GM18511 (cell line): ENCODE measurements around the gene LYL1.
"Not testable (repeated sequence)": the region's sequence is repeated elsewhere in the genome, so short reads cannot be mapped to it uniquely, and the experiment has no call there.

ENCODE experiments used
- ATAC-seq: cut with Tn5 transposase; IDR thresholded peaks from one replicate; pipeline ENCODE4 v1.9.1; 2021; ENCODE audit warnings: mild to moderate bottlenecking, moderate library complexity; ENCODE audit not compliant: unreplicated experiment

LYL1 gene

DNA sequence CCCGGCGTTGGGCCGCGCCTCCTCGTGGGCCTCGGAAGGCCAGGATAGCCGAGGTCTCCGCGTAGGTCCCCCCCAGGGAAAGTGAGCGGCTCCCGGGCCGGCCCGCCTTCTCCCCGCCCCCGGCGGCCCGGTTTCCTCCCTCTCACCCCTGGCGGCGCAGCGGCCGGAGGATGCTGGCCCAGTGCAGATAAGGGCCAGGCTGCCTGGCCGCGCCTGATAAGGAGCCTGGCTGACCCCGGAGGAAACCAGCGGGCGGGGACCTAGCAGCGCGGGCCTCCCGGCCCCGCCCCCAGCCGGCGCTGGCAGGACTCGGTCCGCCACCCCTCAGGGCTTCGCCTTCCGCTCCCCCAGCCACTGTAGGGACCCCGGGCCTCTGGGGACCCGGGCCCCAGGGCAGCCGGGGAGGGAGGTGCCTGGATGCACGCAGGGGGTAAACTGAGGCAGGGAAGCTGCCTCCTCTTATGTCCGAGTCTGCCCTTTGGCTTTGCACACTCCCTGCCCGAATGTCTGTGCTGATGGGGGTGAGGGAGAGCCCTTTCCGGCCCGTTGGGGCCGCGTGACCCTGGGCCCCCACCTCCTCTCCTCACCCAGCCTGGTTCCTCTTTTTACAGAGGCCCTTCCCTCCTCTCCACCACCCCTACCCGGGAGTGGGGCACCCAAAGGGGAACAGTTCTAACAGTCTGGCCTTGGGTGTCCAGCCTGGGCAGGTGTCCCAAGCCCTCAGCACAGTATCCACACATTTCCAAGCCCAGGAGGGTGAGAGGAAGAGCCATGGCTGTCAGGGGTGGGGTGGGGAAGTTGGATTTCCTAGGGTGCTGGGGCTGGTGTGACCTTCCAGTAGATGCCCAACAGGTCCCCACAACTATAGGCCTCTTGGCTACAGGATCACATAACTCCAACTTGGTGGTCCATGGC lies at the start of gene LYL1:
LYL1 (minus strand) TSS at position 193 of the 915 bp plus-strand sequence. CDS start 1,687 bp downstream, outside the sequence.
- peak; percentile 53 for ATAC-seq

DNA sequence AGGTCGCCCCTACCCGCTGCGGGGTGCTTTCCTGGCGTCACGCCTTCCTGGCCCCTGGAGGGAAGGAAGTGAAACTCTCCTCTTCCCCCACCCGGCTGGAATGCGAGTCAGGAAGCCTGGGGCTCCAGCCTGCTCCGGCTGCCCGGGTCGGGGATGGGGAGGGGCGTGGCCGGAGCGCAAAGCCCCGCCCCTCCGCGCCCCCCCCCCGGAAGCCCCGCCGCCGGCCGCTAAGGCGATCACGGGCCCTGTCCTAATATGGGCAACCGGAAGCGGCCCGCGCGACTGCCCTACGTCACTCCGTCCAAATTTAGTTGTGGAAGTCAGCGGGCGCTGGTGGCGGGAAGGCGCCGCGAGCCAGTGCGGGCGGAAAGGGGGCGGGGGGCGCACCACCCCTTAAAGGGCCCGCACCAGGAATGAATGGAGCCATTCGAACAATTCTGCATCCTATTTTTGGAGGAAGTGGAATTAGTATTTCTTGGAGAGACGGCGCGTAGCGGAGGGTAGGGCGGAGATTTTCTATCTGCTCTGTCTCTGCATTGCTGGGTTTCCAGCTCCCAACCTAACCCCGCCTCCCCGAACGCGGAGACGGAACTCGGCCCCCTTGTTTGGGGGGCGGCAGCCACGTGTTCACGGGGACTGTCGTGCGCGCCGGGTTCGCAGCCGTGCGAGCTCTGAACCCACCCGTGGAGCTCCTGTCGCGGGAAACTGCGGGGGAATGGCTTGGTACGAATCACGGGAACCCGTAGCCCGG lies 49.1 kb upstream of the LYL1 start:
- ATAC-seq, result peak; percentile 35

DNA sequence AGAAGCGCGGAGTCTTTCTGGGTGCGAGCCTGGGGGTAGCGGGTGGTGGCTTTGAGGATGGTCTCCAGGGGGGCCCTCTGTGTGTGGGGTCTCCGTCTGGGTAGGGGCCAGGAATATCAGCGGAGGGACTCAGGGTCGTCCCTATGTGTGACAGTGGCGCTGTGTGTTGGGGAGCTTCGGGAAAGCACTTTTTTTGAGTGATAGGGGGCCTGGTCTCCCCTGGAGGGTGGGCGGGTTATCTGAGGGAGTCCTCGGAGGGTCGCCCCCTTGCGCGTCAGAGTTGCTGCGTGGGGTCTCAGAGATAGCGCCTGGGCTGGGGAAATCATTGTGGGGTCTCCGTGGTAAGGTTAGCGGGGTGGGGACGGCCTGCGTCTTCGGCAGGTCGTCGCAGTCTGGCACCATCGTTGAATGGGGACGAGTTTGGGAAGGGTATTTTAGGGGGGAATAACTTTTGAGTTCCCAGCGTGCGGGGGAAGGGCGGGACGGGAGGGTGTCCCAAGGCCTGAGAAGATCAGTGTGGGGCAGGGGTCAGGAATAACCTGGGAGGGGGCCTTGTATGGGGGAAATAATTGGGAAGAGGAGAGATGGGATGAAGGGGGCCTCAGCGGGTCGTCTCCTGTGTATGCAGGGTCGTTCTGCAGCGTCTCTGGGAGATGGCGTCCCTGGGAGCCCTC lies 48.4 kb upstream of the LYL1 start:
- ATAC-seq, result no peak

DNA sequence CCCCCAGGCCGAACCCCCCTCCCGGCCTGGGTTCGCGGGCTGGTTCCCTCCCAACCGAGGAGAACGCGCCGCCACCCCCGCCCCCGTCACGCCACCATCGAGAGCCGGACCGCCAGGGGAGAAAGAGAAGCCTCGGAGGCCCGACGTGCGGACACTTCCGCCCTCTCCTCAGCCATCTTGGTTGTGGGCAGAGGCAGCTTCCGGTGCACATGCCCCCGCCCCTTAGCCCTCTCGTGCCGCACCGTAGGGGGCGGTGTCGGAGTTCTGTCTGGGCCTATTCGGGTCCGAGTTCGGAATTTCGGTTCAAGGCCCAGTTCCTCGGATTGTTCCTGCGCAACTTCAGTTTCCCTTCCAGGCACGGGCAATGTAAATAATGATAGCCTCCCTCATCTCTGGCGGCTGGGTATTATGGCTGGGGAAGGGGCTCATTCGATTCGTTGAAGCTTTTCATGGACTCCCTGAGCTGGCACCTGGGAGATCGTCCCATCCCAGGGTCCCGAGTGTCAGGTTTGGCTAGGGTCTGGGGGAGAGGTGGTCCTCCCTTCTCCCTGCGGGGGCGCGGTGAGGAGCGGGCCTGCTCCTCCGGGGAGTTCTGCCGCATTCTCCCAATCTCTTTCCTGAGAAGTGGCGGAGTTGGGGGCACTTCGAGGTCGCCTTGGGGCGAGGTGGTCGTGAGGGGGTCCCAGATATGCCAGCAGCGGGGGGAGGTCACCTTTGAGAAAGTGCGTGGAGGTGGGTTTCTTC lies 47.7 kb upstream of the LYL1 start, which contains the start of the genes IER2 and STX10:
IER2 (plus strand) TSS at position 225 of the 744 bp plus-strand sequence. CDS start 2,776 bp downstream, outside the sequence.
STX10 (minus strand) TSS at position 189 of the 744 bp plus-strand sequence. CDS start 202 bp downstream, outside the sequence.
- peak; percentile 41 for ATAC-seq

DNA sequence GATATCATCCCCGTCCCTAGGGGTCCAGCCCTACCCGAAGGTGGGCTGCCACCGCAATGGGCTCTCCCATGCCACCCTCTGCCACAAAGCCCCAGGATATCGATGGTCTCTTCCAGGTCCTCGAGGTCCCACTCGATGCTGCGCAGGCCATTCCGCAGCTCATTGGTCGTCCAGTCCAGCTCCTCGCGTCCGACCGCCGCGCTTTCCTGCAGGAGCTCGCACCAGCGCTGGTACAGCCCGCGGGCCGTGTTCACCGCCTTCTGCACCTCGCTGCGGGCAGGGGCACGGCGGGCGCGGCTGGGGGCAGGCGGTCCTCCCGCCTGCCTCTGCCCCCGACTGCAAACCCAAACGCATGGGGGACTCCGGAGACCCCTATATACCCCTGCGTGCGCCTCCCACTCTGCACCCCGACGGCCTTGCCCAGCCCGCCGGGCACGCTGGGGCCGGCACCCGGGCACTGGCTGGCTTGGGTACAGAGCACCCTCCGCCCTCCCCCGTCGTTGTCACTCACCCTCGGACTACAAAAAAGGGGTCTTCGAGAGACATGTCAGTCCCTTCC lies 47.0 kb upstream of the LYL1 start:
- ATAC-seq, result no peak

DNA sequence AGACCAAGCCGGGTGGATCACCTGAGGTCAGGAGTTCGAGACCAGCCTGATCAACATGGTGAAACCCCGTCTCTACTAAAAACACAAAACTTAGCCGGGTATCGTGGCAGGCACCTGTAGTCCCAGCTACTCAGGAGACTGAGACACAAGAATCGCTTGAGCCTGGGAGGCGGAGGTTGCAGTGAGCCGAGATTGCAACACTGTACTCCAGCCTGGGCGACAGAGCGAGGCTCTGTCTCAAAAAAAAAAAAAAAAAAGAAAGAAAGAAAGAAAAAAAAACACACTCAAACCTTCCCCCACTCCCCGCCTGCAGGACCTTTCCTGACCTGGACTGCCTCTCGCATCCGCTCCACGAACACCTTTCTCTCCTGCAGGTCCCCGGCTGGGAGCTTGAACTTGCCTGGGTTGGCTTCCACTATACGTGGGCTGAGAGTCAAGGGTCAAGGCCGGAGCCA lies 46.5 kb upstream of the LYL1 start:
- ATAC-seq, result not testable (repeated sequence)

DNA sequence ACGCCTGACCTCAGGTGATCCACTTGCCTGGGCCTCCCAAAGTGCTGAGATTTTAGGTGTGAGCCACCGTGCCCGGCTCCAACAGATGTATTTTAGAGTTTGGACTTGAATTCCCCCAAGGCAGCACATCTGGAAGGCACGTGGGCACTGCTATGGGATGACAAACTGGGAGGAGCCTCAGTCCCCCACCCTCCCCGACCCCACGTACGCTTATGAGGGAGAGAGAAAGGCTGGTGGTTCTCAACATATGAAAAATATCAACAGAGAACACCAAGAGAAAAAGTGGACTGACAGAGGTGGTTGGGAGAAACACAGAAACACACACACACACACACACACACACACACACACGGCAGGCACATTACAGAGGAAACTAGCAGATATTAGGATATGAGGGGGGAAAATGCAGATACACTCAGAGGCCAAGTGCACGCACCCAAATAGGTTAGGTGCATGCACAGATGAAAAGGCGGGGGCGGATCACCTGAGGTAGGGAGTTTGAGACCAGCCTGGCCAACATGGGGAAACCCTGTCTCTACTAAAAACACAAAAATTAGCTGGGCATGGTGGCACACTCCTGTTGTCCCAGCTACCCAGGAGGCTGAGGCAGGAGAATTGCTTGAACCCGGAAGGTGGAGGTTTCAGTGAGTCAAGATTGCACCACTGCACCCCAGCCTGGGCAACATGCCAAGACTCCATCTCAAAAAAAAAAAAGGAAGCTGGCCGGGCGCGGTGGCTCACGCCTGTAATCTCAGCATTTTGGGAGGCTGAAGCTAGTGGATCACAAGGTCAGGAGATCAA lies 44.3 kb upstream of the LYL1 start:
- ATAC-seq, result no peak

DNA sequence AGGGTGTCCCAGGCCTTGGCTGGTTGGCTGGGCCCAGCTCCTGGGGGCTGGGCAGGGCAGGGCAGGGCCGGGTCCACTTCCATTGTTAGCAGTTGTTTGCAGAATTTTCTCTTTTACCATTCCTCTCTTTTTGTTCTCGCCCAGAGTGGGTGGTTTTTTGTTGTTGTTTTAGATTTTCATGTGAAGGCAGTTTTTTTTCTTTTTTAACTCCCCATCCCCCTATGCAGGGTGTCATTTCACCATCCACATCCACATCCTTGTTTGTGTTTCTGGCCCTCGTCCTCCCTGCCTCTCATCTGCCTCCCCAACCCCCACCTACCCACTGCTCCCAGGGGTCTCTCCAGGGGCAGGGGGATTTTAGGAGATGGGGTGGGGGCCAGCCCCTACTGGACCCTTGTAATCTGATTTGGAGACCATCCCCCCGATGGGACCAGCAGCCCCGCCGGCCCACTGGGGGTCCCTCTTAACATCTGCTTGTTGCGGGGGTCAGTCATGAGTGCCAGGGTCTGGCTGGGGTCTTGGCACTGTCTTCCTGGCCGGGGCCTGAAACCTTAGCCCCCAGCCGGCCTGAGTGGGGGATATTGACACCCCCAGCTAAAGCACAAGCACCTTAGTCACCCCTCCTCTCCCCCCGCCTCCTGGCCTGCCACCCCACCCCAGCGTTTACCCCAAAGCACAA lies 37.1 kb upstream of the LYL1 start:
- ATAC-seq, result no peak

DNA sequence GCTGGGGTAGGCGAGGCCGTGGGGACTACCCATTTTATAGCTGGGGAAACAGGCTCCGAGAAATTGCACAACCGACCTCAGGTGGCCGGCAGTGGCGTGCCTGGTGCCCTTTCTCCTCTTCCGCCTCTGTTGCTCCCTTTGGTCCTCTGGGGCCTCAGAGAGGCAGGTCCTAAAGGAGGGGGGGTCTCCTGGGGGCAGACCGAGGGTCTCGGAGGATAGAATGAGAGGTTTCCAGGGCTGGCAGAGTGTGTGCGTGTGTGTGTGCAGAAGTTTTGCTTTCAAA lies 36.2 kb upstream of the LYL1 start:
- ATAC-seq, result no peak

DNA sequence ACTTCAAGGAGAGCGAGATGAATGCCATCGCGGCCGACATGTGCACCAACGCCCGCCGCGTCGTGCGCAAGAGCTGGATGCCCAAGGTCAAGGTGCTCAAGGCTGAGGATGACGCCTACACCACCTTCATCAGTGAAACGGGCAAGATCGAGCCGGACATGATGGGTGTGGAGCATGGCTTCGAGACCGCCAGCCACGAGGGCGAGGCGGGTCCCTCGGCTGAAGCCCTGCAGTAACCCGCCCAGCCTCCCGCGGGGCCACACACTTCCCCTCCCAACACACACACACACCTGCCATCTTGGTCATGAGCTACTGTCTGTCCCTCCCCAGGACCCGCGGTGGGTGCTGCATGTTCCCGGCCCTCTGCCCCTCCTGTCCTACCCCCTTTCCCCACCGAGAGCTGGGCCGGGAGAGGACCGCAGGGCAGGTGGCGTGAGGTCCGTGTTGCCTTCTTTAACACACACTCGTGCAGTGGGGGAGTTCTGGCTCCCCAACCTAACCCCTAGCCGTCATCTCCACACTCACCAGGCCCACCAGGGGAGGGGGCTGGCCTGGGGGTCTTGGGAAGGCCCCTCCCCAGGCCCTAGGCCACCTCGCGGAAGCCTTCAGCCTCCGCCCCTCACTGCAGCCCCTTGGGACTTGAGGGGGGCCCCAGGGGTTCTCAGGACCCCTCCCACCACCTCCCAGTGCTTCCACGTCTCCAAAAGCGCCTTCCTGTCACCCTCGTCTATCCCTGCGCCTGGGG lies 35.7 kb upstream of the LYL1 start:
- ATAC-seq, result no peak

DNA sequence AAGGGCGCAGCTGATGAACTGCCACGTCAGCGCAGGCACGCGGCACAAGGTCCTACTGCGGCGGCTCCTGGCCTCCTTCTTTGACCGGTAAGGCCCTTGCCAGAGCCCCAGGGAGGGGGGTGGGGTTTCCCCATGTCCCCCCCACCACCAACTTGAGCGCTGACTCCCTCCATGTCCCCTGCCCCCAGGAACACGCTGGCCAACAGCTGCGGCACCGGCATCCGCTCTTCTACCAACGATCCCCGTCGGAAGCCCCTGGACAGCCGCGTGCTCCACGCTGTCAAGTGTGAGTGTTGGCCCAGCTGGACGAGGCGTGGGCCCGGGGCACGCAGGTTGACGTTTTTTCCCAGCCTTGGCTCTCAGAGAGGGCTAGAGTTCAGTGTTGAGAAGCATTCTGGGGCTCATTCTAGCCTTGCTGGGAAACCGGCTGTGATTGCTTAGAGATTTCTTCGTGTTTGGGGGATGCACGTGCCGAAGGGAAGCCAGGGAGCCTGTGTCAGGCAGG lies 34.7 kb upstream of the LYL1 start:
- no peak for ATAC-seq

DNA sequence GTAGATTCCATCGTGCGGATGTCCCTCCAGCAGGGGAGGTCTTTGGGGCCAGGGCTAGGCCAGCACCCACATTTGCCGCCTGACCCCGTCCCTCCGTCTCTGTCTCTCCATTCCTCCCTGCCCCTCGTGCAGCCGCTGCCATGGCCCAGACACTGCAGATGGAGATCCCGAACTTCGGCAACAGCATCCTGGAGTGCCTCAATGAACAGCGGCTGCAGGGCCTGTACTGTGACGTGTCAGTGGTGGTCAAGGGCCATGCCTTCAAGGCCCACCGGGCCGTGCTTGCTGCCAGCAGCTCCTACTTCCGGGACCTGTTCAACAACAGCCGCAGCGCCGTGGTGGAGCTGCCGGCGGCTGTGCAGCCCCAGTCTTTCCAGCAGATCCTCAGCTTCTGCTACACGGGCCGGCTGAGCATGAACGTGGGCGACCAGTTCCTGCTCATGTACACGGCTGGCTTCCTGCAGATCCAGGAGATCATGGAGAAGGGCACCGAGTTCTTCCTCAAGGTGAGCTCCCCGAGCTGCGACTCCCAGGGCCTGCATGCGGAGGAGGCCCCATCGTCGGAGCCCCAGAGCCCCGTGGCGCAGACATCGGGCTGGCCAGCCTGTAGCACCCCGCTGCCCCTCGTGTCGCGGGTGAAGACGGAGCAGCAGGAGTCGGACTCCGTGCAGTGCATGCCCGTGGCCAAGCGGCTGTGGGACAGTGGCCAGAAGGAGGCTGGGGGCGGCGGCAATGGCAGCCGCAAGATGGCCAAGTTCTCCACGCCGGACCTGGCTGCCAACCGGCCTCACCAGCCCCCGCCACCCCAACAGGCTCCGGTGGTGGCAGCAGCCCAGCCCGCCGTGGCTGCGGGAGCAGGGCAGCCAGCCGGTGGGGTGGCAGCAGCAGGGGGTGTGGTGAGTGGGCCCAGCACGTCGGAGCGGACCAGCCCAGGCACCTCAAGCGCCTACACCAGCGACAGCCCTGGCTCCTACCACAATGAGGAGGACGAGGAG lies 32.7 kb upstream of the LYL1 start:
- ATAC-seq, result no peak

DNA sequence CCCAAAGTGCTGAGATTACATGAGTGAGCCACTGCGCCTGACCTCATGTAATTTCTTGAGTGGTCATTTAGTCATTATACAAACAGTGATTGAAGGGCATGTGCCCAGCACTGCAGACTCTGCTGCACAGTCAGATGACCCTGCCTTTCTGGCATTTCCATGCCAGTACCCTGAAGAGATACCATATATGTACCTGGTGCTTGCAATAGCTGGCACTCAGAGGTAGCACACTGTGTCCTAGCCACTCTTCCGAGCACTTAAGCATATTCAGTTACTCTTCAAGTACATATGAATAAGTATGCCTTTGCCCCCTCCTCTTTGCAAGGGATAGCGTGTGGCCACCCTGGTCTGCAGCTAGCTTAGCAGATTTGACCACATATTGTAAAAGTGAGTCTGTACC lies 32.0 kb upstream of the LYL1 start:
- no peak for ATAC-seq

DNA sequence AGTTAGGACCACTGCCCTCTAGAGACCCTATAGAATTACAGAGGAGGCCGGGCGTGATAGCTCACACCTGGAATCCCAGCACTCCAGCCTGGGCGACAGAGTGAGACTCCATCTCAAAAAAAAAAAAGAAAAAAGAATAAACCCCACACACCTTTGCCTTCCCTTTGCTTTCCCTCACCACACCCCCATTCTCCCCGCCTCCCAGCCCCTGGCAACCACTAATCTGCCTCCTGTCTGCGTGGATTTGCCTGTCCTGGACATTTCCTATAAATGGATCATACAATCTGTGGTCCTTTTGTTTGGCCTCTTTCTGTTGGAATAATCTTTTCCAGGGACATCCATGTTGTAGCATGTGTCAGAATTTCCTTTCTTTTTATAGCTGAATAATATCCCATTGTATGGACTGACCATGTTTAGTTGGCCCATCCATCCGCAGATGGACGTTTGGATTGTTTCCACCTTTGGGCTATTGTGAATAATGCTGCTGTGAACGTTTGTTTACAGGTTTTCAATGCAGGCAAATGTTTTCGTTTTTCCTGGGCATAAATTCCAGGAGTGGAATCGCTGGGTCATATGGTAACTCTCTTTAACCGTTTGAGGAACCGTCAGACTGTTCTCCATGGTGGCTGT lies 30.7 kb upstream of the LYL1 start:
- ATAC-seq, result no peak

DNA sequence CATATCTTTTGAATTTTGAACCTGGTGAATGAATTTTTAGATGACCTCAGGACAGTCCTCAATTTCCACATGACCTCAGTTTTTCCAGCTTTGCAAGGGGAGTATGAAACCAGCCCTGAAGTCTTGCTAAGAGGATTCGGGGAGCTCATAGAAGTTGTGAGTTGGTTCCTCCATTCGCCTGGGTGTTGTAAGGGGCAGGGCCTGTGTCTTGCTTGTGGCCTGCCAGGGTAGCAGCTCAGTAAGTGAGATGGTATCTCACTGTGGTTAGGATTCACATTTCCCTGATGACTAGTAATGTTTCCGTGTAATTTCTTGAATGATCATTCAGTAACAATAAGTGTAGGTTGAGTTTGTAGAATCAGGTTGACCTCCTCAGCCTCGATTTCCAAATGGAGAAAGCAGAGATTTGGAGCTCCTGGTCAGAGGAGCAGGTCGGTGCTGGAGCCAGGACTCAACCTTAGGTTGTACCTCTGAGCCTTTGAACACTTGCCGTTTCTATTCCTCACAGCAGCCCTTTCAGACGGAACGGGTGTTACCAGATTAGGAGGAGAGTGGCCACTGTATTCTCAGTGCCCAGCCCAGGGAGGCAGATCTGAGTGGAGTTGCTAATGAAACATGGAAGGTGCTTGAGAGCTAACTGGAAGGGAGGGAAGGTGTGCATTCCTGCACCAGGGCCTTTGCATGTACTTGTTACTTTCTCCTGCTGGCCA lies 30.0 kb upstream of the LYL1 start:
- no peak for ATAC-seq
